NB4 (cell line): Measurements from ENCODE around the gene CTBP2.

Experiments
- MYC ChIP-seq: IDR thresholded peaks from 2 replicates; pipeline ENCODE4 v1.6.1; 2011; ENCODE audit warnings: low read depth, low read length
- POLR2A ChIP-seq: IDR thresholded peaks from 2 replicates; pipeline ENCODE4 v1.6.1; 2011; ENCODE audit warnings: mild to moderate bottlenecking; ENCODE audit not compliant: insufficient read length; ENCODE audit errors: extremely low read depth
- TF ChIP-seq, protein P1 (sequence below): IDR thresholded peaks from one replicate; pipeline ENCODE4 v1.5.1; 2012; ENCODE audit warnings: low read depth, low read length

DNA sequence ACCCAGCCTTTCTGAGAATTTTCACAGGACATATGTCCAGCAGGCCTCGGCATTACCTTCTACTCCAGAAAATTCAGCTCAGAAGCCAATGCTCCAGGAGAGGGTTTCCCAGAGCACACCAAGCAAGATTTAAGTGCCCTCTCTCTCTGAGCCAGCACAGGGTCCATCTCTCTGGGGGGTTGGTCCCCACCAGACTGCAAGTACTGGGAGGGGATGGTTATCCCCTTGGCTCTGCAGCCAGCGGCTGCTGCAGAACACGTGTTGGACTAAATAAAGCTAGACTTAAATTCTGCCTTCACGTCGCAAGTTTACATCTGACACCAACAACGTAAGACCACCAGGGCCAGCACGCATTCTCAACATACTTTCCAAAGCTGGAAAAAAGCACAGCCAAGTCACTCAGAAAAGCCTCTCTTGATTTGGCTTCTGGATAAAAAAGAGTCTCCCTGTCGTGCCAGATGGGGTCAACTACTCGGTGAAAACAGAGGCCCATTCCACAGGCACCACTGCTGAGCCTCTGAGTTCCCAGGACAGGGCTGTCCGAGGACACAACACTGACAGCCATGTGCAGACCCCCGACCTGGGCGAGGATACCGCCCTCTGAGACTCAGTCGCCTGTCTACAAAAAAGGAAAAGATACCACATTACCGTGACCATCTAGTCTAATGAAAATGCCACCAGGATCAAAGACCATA, 77.3 kb downstream of the CTBP2 start:
- TF ChIP-seq, protein P1, sequence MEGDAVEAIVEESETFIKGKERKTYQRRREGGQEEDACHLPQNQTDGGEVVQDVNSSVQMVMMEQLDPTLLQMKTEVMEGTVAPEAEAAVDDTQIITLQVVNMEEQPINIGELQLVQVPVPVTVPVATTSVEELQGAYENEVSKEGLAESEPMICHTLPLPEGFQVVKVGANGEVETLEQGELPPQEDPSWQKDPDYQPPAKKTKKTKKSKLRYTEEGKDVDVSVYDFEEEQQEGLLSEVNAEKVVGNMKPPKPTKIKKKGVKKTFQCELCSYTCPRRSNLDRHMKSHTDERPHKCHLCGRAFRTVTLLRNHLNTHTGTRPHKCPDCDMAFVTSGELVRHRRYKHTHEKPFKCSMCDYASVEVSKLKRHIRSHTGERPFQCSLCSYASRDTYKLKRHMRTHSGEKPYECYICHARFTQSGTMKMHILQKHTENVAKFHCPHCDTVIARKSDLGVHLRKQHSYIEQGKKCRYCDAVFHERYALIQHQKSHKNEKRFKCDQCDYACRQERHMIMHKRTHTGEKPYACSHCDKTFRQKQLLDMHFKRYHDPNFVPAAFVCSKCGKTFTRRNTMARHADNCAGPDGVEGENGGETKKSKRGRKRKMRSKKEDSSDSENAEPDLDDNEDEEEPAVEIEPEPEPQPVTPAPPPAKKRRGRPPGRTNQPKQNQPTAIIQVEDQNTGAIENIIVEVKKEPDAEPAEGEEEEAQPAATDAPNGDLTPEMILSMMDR = no peak
- no peak for TF ChIP-seq POLR2A
- TF ChIP-seq MYC = no peak
